ENCODE data around the gene CNTD1.
"Not testable (repeated sequence)": the region's sequence is repeated elsewhere in the genome, so short reads cannot be mapped to it uniquely, and the experiment has no call there.

The CNTD1 gene

DNA sequence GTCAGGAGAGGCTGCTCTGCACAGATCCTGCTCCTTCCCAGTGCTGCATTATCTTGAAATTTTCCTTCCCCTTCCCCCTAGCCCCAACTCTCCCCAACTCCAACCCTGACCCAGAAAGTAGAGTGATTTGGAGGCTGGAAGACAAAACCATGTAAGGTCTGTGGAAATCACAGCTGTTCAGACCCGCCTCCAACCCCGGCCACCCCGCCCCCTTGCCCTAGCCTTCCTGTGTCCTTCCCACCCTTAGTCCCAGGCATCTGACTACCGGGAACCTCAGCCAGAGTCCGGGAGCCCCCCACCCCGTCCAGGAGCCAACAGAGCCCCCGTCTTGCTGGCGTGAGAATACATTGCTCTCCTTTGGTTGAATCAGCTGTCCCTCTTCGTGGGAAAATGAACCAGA lies 52.3 kb downstream of the CNTD1 start, which contains the start of gene AOC3:
TSS of gene AOC3 (plus strand) at position 246 of the 400 bp plus-strand sequence. CDS start at position 391, 145 bp downstream.
- DNase-seq (ENCODE audit: insufficient read length), result no peak
- no peak for FAIRE-seq
- TF ChIP-seq POLR2A (IDR thresholded peaks at IDR 0.05; ENCODE audit: low read depth, low read length) (no peak), TAF1 (IDR thresholded peaks at IDR 0.05; ENCODE audit: borderline replicate concordance, low read depth, low read length) (no peak), POLR2AphosphoS5 (IDR thresholded peaks at IDR 0.05; ENCODE audit: low read depth, low read length) (no peak)

- not testable (repeated sequence) for DNase-seq (ENCODE audit: insufficient read length); FAIRE-seq
Measured at GRCh38 chr17:42851371-42852240, 52.9 kb downstream of the CNTD1 start.

- FAIRE-seq (no peak), DNase-seq (ENCODE audit: insufficient read length) (no peak)
- no peak for TF ChIP-seq POLR2A (IDR thresholded peaks at IDR 0.05; ENCODE audit: low read depth, low read length)
- TF ChIP-seq TAF1 (IDR thresholded peaks at IDR 0.05; ENCODE audit: borderline replicate concordance, low read depth, low read length), result no peak
- no peak for TF ChIP-seq POLR2AphosphoS5 (IDR thresholded peaks at IDR 0.05; ENCODE audit: low read depth, low read length)
Measured at GRCh38 chr17:42852351-42852750, 53.7 kb downstream of the CNTD1 start.

GRCh38 chr17:42853004-42853403 lies 54.3 kb downstream of the CNTD1 start:
- TF ChIP-seq TAF1 (IDR thresholded peaks at IDR 0.05; ENCODE audit: borderline replicate concordance, low read depth, low read length), result no peak
- no peak for TF ChIP-seq POLR2A (IDR thresholded peaks at IDR 0.05; ENCODE audit: low read depth, low read length)
- TF ChIP-seq POLR2AphosphoS5 (IDR thresholded peaks at IDR 0.05; ENCODE audit: low read depth, low read length), result no peak
- FAIRE-seq (no peak), DNase-seq (ENCODE audit: insufficient read length) (no peak)

GRCh38 chr17:42853597-42853967 lies 54.9 kb downstream of the CNTD1 start:
- DNase-seq (ENCODE audit: insufficient read length) (no peak), FAIRE-seq (no peak)
- TF ChIP-seq TAF1 (IDR thresholded peaks at IDR 0.05; ENCODE audit: borderline replicate concordance, low read depth, low read length) (no peak), POLR2AphosphoS5 (IDR thresholded peaks at IDR 0.05; ENCODE audit: low read depth, low read length) (no peak), POLR2A (IDR thresholded peaks at IDR 0.05; ENCODE audit: low read depth, low read length) (no peak)

GRCh38 chr17:42853968-42854790 lies 55.5 kb downstream of the CNTD1 start:
- no peak for DNase-seq (ENCODE audit: insufficient read length)
- TF ChIP-seq TAF1 (IDR thresholded peaks at IDR 0.05; ENCODE audit: borderline replicate concordance, low read depth, low read length) (no peak), POLR2AphosphoS5 (IDR thresholded peaks at IDR 0.05; ENCODE audit: low read depth, low read length) (no peak), POLR2A (IDR thresholded peaks at IDR 0.05; ENCODE audit: low read depth, low read length) (no peak)
- no peak for FAIRE-seq

- FAIRE-seq (no peak), DNase-seq (ENCODE audit: insufficient read length) (no peak)
- TF ChIP-seq POLR2A (IDR thresholded peaks at IDR 0.05; ENCODE audit: low read depth, low read length) (no peak), TAF1 (IDR thresholded peaks at IDR 0.05; ENCODE audit: borderline replicate concordance, low read depth, low read length) (no peak), POLR2AphosphoS5 (IDR thresholded peaks at IDR 0.05; ENCODE audit: low read depth, low read length) (no peak)
Measured at GRCh38 chr17:42855048-42855596, 56.5 kb downstream of the CNTD1 start.

DNA sequence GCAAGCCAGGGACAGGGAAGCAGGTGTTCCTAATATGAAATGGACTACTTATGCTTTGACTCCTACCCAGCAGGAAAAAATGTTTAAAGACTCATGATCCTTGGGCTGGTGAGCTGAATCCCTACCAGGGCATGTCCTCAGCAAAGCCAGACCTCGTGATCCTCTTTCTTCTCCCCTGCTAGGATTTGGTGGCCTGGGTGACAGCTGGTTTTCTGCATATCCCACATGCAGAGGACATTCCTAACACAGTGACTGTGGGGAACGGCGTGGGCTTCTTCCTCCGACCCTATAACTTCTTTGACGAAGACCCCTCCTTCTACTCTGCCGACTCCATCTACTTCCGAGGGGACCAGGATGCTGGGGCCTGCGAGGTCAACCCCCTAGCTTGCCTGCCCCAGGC lies 57.4 kb downstream of the CNTD1 start:
- not testable (repeated sequence) for FAIRE-seq; DNase-seq (ENCODE audit: insufficient read length)

GRCh38 chr17:42856516-42856915 lies 57.9 kb downstream of the CNTD1 start:
- not testable (repeated sequence) for DNase-seq (ENCODE audit: insufficient read length); FAIRE-seq

GRCh38 chr17:42857389-42857788 lies 58.7 kb downstream of the CNTD1 start:
- TF ChIP-seq TAF1 (IDR thresholded peaks at IDR 0.05; ENCODE audit: borderline replicate concordance, low read depth, low read length) (no peak), POLR2A (IDR thresholded peaks at IDR 0.05; ENCODE audit: low read depth, low read length) (no peak), POLR2AphosphoS5 (IDR thresholded peaks at IDR 0.05; ENCODE audit: low read depth, low read length) (no peak)
- DNase-seq (ENCODE audit: insufficient read length), result no peak
- FAIRE-seq, result no peak

Measured in GM12892 (cell line).